HepG2 (cell line): ENCODE measurements around the gene RRBP1. TPM values are rescaled to one million over a fixed set of nuclear protein-coding genes. Genes with fewer than 3 reads are reported as not detected.

Source experiments
- HBP1 ChIP-seq: IDR thresholded peaks from 2 replicates; pipeline ENCODE4 v1.6.1; 2016; ENCODE audit warnings: low read depth, control low read depth
- MAFF ChIP-seq: IDR thresholded peaks from 2 replicates; pipeline ENCODE4 v1.6.1; 2011; ENCODE audit warnings: low read depth, low read length, improper control_type of control experiment
- NAIF1 ChIP-seq: sonication (generic); formaldehyde crosslinking; IDR thresholded peaks from 2 replicates; pipeline ENCODE4 v1.5.0; 2020; ENCODE audit warnings: mild to moderate bottlenecking, missing genetic modification reagents, borderline replicate concordance
- PATZ1 ChIP-seq: sonication (generic); formaldehyde crosslinking; IDR thresholded peaks from 2 replicates; pipeline ENCODE4 v1.4.0; 2020; ENCODE audit warnings: missing genetic modification reagents
- SNAPC4 ChIP-seq: sonication (generic); formaldehyde crosslinking; IDR thresholded peaks from 2 replicates; pipeline ENCODE4 v1.4.0; 2020; ENCODE audit warnings: mild to moderate bottlenecking, missing genetic modification reagents
- ZBTB20 ChIP-seq: sonication (generic); formaldehyde crosslinking; IDR thresholded peaks from 2 replicates; pipeline ENCODE4 v1.8.1; 2023; ENCODE audit warnings: missing genetic modification reagents, low read depth, mild to moderate bottlenecking, borderline replicate concordance
- ZNF512 ChIP-seq: sonication (generic); formaldehyde crosslinking; IDR thresholded peaks from 2 replicates; pipeline ENCODE4 v1.4.0; 2020; ENCODE audit warnings: mild to moderate bottlenecking, missing genetic modification reagents
- ZNF784 ChIP-seq: sonication (generic); formaldehyde crosslinking; IDR thresholded peaks from 2 replicates; pipeline ENCODE4 v1.5.1; 2020; ENCODE audit warnings: missing genetic modification reagents, mild to moderate bottlenecking, borderline replicate concordance
- polyA plus RNA-seq, 8 experiments: library from polyadenylated mRNA; depleted of rRNA in 3 of 8; stranded (reverse) in 7 of 8; unstranded in 1 of 8; fragments of >200 nt; fragmentation: Illumina TruSeq in 4 of 8; extraction: Trizol in 4 of 8; gene quantifications; 2 replicates each; pipeline versions ENCODE4 v1.2.1 to v1.2.3, GENCODE V29; 2011 to 2016; ENCODE audit warnings: low read depth in 4 of 8, missing spikeins in 1 of 8, mixed read lengths in 1 of 8; ENCODE audit not compliant: insufficient read depth in 1 of 8
- total RNA-seq, 5 experiments: library from RNA; depleted of rRNA; stranded (reverse); fragments of >200 nt; fragmentation: Illumina TruSeq; extraction: Trizol; gene quantifications; 2 replicates each; pipeline ENCODE4 v1.2.3, GENCODE V29; 2016; ENCODE audit warnings: low read depth in 1 of 5
- TF ChIP-seq, protein P1 (sequence below): sonication (generic); formaldehyde crosslinking; IDR thresholded peaks from 2 replicates; pipeline ENCODE4 v1.4.0; 2020; ENCODE audit warnings: missing genetic modification reagents

The RRBP1 gene
- total and polyA plus RNA-seq, 2 of the 13 experiments (the other 11 are each of a cell fraction or from before 2014, with no cell fraction given), result 150 to 222 TPM

DNA sequence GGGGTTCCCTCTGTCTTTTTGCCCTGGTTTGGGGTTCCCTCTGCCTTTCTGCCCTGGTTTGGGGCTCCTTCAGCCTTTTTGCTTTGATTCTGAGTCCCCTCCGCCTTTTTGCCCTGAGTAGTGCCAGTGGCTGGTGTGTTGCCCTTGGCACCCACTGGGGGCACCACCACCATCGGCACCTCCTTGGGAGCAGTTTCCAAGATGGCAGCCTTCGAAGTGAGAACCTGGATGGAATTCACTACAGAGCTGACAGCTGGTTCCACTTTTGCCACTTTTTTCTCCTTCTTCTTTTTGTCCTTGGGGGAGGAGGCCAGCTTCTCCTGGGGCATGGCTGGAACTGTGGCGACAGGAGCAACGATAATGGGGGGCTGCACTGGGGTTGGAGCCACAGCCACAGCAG lies 22.2 kb downstream of the RRBP1 start (continued):
- TF ChIP-seq SNAPC4 (CRISPR knock-in tag) (no peak), ZNF784 (no peak), MAFF (no peak), HBP1 (CRISPR knock-in tag) (no peak), ZNF512 (CRISPR knock-in tag) (peak; percentile 88; the same call in 1 of the 2 replicates), NAIF1 (CRISPR knock-in tag) (no peak), PATZ1 (CRISPR knock-in tag) (no peak), ZBTB20 (CRISPR knock-in tag) (no peak)
- TF ChIP-seq, protein P1, sequence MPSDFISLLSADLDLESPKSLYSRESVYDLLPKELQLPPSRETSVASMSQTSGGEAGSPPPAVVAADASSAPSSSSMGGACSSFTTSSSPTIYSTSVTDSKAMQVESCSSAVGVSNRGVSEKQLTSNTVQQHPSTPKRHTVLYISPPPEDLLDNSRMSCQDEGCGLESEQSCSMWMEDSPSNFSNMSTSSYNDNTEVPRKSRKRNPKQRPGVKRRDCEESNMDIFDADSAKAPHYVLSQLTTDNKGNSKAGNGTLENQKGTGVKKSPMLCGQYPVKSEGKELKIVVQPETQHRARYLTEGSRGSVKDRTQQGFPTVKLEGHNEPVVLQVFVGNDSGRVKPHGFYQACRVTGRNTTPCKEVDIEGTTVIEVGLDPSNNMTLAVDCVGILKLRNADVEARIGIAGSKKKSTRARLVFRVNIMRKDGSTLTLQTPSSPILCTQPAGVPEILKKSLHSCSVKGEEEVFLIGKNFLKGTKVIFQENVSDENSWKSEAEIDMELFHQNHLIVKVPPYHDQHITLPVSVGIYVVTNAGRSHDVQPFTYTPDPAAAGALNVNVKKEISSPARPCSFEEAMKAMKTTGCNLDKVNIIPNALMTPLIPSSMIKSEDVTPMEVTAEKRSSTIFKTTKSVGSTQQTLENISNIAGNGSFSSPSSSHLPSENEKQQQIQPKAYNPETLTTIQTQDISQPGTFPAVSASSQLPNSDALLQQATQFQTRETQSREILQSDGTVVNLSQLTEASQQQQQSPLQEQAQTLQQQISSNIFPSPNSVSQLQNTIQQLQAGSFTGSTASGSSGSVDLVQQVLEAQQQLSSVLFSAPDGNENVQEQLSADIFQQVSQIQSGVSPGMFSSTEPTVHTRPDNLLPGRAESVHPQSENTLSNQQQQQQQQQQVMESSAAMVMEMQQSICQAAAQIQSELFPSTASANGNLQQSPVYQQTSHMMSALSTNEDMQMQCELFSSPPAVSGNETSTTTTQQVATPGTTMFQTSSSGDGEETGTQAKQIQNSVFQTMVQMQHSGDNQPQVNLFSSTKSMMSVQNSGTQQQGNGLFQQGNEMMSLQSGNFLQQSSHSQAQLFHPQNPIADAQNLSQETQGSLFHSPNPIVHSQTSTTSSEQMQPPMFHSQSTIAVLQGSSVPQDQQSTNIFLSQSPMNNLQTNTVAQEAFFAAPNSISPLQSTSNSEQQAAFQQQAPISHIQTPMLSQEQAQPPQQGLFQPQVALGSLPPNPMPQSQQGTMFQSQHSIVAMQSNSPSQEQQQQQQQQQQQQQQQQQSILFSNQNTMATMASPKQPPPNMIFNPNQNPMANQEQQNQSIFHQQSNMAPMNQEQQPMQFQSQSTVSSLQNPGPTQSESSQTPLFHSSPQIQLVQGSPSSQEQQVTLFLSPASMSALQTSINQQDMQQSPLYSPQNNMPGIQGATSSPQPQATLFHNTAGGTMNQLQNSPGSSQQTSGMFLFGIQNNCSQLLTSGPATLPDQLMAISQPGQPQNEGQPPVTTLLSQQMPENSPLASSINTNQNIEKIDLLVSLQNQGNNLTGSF (CRISPR knock-in tag), result no peak
